Measurements from ENCODE around the gene S100A14. TPM values are rescaled to one million over a fixed set of nuclear protein-coding genes. Genes with fewer than 3 reads are reported as not detected.
A peak's percentile ranks its signal among the peaks of the same experiment; 100 is the strongest.

S100A14 gene
- total and polyA plus RNA-seq, 8 donors: 8.8 to 751 (median 51.5) TPM

GRCh38 chr1:153573351-153573750 lies 42.8 kb downstream of the S100A14 start:
- TF ChIP-seq POLR2A (IDR thresholded peaks at IDR 0.05) (no peak), POLR2AphosphoS5 (IDR thresholded peaks at IDR 0.05) (no peak), CTCF (IDR thresholded peaks at IDR 0.05) (no peak), EP300 (IDR thresholded peaks at IDR 0.05) (no peak)
- Histone ChIP-seq H3K9me3 (no peaks in the 10 kb centered on the region), H3K27ac (peak overlapping the region in 4 of 5 donors; percentile 54 to 81 (median 74)), H3K36me3 (no peaks in the 10 kb centered on the region), H3K4me3 (no peak overlapping the region), H3K4me1 (peaks cover 9 to 45% (median 18%) of the 10 kb centered on the region in 4 donors), H3K27me3 (no peaks in the 10 kb centered on the region)
- no peak for DNase-seq
- 66 to 79% (median 74%) methylated on average over 3 of the region's 3 CpGs for WGBS, 5 donors
- intact Hi-C loops (cut with DNase I; ENCODE audit: low total_unique reads): loop anchor here (5.0 kb wide), 2 partner anchors 34 to 61 kb away; no protein-coding TSS in a partner anchor

- DNase-seq: peak; percentile 91 to 92
- peak overlapping the region; percentile 44 to 81 (median 68) for H3K27ac ChIP-seq
- no peaks in the 10 kb centered on the region for H3K9me3 ChIP-seq
- H3K36me3 ChIP-seq: no peaks in the 10 kb centered on the region
- TF ChIP-seq CTCF (IDR thresholded peaks at IDR 0.05): peak in 6 of 7 experiments; percentile 22 to 97 (median 76)
- no peak for TF ChIP-seq POLR2A (IDR thresholded peaks at IDR 0.05)
- peak; percentile 31 to 93 (median 48) for TF ChIP-seq POLR2AphosphoS5 (IDR thresholded peaks at IDR 0.05)
- TF ChIP-seq EP300 (IDR thresholded peaks at IDR 0.05): no peak
- H3K4me1 ChIP-seq: peaks cover 17 to 50% (median 26%) of the 10 kb centered on the region in 4 donors
- WGBS, 5 donors: 6 to 23% (median 11%) methylated on average over 3 of the region's 3 CpGs
- H3K27me3 ChIP-seq: no peaks in the 10 kb centered on the region
- no peak overlapping the region for H3K4me3 ChIP-seq
- intact Hi-C loops (cut with DNase I; ENCODE audit: low total_unique reads): loop anchor here (5.0 kb wide), 2 partner anchors 35 to 60 kb away; no protein-coding TSS in a partner anchor
Measured at GRCh38 chr1:153572569-153573015, 43.5 kb downstream of the S100A14 start.

- 66 to 81% (median 78%) methylated on average over 7 of the region's 7 CpGs for WGBS, 5 donors
- TF ChIP-seq POLR2A (IDR thresholded peaks at IDR 0.05): no peak
- intact Hi-C loops (cut with DNase I; ENCODE audit: low total_unique reads): loop anchor here (5.0 kb wide), 2 partner anchors 36 to 59 kb away; no protein-coding TSS in a partner anchor
- no peak overlapping the region for H3K4me3 ChIP-seq
- no peaks in the 10 kb centered on the region for H3K27me3 ChIP-seq
- H3K9me3 ChIP-seq: no peaks in the 10 kb centered on the region
- H3K36me3 ChIP-seq: no peaks in the 10 kb centered on the region
- no peak for DNase-seq
- H3K27ac ChIP-seq: peak overlapping the region in 3 of 5 donors; percentile 68 to 81 (median 79)
- peaks cover 26 to 51% (median 35%) of the 10 kb centered on the region in 4 donors for H3K4me1 ChIP-seq
Measured at GRCh38 chr1:153571706-153572105, 44.4 kb downstream of the S100A14 start.

- H3K36me3 ChIP-seq: no peaks in the 10 kb centered on the region
- 75 to 85% (median 80%) methylated on average over 5 of the region's 5 CpGs for WGBS, 5 donors
- H3K27me3 ChIP-seq: no peaks in the 10 kb centered on the region
- H3K27ac ChIP-seq: no peak overlapping the region
- no peak overlapping the region for H3K4me3 ChIP-seq
- intact Hi-C loops (cut with DNase I; ENCODE audit: low total_unique reads): loop anchor here (5.0 kb wide), 2 partner anchors 36 to 59 kb away; no protein-coding TSS in a partner anchor
- TF ChIP-seq EP300 (IDR thresholded peaks at IDR 0.05) (no peak), POLR2A (IDR thresholded peaks at IDR 0.05) (no peak), POLR2AphosphoS5 (IDR thresholded peaks at IDR 0.05) (no peak), CTCF (IDR thresholded peaks at IDR 0.05) (no peak)
- H3K4me1 ChIP-seq: peaks cover 34 to 60% (median 43%) of the 10 kb centered on the region in 4 donors
- H3K9me3 ChIP-seq: no peaks in the 10 kb centered on the region
- DNase-seq: no peak
Measured at GRCh38 chr1:153570874-153571273, 45.3 kb downstream of the S100A14 start.

GRCh38 chr1:153569465-153569864 lies 46.7 kb downstream of the S100A14 start:
- H3K4me3 ChIP-seq: no peak overlapping the region
- TF ChIP-seq EP300 (IDR thresholded peaks at IDR 0.05) (no peak), CTCF (IDR thresholded peaks at IDR 0.05) (no peak), POLR2A (IDR thresholded peaks at IDR 0.05) (no peak), POLR2AphosphoS5 (IDR thresholded peaks at IDR 0.05) (no peak)
- peaks cover 41 to 67% (median 50%) of the 10 kb centered on the region in 4 donors for H3K4me1 ChIP-seq
- no peak overlapping the region for H3K27ac ChIP-seq
- no peaks in the 10 kb centered on the region for H3K27me3 ChIP-seq
- H3K36me3 ChIP-seq: no peaks in the 10 kb centered on the region
- no peaks in the 10 kb centered on the region for H3K9me3 ChIP-seq
- DNase-seq: no peak
- 84 to 89% (median 87%) methylated on average over 8 of the region's 8 CpGs for WGBS, 5 donors
- intact Hi-C loops (cut with DNase I; ENCODE audit: low total_unique reads): loop anchor here (5.0 kb wide), 1 partner anchor 37 kb away; no protein-coding TSS in a partner anchor

Measured in stomach (tissue), 9 donors.